GM19328 (cell line): ENCODE results near the gene SUPT3H.
"Not testable (repeated sequence)": the region's sequence is repeated elsewhere in the genome, so short reads cannot be mapped to it uniquely, and the experiment has no call there.

Experiments used
- ATAC-seq: cut with Tn5 transposase; IDR thresholded peaks from one replicate; pipeline ENCODE4 v1.9.1; 2021; ENCODE audit warnings: mild to moderate bottlenecking, moderate library complexity; ENCODE audit not compliant: unreplicated experiment

SUPT3H gene

DNA sequence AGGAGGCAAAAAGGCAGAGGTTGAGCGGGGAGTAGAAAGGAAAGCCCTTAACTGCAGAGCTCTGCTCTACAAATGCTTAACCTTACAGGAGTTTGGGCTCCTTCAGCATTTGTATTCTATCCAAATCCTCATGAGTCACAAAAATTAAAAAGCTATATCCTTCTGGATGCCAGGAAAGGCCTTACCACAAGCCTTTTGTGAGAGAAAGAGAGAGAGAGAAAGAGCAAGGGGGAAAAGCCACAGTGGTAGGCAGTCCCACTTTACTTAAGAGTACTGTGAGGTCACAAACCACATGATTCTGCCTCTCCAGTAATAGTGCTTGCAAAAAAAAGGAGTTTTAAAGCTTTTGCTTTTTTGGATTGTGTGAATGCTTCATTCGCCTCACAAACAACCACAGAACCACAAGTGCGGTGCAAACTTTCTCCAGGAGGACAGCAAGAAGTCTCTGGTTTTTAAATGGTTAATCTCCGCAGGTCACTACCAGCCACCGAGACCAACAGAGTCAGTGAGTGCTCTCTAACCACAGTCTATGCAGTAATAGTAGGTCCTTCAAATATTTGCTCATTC is 49.7 kb downstream of the SUPT3H start, which contains the start of gene RUNX2:
RUNX2 (plus strand) TSS at position 375 of the 567 bp plus-strand sequence. CDS start 397 bp downstream, outside the sequence.
- no peak for ATAC-seq

DNA sequence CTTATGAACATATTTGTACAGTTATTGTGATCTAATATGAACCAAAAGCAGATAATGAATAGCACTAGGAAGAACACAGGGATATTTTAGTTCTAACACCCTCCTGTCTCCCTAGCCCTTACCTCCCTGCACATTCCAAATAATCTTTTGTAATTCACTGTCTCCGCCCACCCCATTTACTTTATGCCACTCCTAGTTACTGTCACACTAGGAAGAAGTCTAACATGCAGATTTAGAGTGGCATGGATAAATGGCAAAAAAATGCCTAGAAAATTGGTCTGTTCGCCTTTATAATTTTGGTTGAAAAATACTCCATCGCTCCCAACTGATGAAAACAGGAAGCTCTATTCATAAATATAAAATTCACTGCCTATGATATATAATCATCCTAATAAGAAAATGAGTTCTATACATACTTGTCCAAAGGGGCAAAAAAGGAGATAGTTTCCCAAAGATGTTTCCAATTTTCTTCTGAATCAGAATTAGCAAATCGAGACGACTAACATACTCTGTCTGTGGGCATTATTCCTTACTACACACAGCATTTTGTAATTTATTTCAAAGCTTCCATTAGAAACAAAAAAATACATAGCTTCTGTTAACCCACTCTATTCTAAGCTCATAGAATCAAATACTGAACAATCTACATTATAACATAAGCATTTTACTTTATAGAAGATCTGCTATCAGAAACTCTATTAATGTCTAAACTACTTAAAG is 50.9 kb downstream of the SUPT3H start:
- ATAC-seq, result no peak

DNA sequence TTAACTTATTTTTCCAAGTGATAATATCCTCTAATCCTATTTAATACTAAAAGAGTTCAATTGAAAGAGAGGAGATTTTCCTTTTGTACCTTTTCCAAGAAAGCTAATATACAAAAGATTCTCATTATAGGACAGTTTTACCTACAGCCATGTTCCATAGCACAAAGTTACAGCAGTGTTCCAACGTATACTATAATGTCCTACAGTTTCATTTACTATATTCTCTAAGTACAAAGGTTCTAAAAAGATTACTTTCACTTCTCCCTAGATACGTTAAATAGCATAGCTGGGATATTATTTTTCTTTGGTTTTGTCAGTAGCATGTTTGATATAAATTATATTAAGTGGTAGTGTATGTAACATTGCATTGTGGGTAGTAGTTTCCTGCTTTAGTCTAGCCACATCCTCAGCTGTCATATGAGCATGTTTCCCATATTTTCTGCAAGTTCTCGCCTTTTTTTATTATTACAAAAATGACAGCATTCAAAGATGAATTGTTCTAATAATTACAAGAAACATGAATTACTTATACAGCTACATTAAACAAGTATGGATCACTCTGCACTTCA is 54.0 kb downstream of the SUPT3H start:
- no peak for ATAC-seq

DNA sequence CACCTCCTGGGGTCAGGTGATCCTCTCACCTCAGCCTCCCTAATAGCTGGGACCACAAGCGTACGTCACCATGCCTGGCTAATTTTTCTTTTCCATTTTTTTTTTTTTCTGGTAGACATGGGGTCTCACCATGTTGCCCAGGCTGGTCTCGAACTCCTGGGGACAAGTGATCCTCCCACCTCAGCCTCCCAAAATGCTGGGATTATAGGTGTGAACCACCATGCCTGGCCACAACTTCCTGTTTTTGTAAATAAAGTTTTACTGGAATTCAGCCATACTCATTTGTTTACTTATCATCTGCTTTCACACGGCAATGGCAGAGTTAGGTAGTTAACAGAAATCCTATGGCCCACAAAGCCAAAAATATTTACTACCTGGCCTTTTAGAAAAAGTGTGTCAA is 57.4 kb downstream of the SUPT3H start:
- ATAC-seq, result no peak

DNA sequence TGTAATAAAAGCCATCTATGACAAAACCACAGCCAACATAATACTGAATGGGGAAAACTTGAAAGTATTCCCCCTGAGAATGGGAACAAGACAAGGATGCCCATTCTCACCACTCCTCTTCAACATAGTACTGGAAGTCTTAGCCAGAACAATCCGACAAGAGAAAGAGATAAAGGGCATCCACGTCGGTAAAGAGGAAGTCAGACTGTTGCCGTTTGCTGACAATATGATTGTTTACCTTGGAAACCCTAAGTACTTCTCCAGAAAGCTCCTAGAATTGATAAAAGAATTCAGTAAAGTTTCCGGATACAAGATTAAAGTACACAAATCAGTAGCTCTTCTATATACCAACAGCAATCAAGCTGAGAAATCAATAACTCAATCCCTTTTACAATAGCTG is 63.6 kb downstream of the SUPT3H start:
- no peak for ATAC-seq

DNA sequence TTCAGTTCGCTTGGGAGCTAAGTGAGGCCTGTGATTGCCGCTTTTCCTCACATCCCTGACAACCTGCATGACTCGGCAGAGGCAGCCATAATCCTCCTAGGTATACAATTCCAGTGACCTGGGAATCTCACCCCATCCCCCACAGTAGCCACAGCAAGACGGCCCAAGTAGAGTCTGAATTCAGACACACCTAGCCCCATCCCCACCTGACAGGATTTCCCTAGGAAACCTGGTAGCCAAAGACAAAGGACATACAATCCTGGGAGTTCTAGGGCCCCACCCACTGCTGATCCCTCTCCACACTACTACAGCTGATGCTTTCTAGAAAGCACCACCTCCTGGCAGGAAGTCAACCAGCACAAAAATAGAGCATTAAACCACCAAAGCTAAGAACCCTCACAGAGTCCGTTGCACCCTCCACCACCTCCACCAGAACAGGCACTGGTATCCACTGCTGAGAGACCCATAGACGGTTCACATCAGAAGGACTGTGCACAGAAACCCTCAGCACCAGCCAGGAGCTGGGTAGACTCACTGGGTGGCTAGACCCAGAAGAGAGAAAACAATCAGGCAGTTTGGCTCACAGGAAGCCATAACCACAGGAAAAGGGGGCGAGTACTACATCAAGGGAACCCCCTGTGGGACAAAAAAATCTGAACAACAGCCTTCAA is 67.5 kb downstream of the SUPT3H start:
- ATAC-seq, result no peak

DNA sequence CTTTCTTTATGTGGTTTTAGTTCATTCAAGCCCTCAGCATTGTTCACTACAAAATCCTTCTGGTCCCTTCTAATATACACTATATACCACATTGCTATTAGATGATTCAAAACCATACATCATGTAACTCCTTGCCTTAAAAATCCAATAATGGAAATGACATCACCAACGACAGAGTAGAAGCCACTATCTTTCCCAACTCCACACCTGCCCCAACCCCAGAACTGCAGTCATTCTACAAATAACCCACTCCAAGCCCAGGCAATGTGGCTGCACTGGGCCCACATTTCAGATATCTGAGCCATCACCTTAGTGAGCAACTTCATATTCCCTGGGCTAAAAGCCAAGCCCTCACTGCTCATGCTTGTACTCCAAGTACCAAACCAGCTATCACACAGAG is 72.2 kb downstream of the SUPT3H start:
- ATAC-seq, result no peak

DNA sequence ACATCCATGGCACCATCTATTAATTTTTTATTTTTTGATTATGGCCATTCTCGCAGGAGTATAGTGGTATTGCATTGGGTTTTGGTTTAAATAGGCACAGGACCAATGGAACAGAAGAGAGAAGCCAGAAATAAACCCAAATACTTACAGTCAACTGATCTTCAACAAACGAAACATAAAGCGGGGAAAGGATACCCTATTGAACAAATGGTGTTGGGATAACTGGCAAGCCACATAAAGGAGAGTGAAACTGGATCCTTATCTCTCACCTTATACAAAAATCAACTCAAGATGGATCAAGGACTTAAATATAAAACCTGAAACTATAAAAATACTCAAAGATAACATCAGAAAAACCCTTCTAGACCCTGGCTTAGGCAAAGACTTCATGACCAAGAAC is 74.9 kb downstream of the SUPT3H start:
- ATAC-seq, result no peak

DNA sequence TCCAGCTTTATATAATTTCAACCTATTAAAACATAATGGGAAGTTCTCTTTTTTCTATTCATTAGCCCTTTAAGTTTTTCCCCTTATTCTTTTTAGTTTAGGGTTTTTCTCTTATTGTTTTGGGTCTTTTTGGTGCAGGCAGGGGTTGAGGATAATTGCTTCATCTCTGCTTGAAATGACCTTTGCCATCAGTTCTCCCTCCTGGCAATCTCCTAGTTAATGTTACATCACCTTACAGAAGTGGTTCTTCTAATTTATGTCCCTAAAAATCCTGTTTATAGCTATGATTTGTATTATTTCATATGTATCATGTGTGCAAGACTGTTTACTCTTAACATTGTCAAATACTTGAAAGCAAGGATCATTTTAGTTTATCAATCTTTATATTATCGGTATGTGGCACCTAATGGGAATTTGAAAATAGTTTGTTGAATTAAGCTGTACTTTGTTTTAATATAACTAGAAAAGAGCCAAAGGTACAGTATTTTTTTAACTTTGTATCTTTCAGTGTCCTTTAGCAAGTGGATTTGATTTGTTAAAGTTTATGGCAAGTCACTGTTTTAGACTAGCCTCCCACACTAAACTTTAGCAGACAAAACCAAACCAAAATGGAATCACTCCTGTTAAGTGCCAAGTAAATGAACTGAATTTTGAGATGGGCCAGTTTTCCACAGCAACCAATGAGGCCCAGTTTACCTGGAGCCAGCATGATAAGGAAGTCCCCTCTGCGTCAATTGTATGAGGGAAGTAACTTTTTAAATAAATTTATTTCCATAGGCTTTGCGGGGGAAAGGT is 76.2 kb downstream of the SUPT3H start:
- ATAC-seq, result no peak

DNA sequence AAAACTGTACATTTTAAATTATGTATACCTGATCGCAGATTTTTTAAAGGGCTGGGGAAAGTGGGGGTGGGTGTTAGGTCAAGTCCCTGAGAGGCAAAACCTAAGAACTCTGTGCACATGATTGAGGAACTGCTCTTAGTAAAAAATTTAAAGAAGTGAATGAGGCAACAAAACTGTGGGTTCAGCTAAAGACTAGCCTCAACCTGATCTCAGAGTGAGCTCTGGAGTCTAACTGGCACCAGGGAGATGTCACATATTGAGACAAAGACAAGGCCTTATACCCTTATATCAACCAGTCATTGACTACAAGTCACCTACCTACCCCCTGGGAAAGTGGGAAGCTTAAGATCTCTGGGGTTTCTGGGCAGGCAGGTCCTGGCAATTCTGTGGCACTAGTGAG is 77.0 kb downstream of the SUPT3H start:
- no peak for ATAC-seq

DNA sequence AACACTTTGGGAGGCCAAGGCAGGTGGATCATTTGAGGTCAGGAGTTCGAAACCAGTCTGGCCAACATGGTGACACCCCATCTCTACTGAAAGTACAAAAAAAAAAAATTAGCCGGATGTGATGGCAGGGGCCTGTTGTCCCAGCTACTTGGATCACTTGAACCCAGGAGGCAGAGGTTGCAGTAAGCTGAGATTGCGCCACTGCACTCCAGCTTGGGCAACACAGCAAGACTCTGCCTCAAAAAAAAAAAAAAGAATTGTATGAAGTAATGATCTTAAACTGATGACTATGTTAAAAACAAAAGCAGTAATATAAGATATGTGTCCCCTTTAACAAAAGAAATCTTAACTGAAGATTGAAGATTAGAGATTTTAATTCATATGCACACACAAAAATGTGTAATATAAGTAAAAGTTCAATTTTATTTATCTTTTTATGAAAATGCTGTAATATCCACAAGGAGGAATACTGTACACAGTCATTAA is 78.6 kb downstream of the SUPT3H start:
- no peak for ATAC-seq

DNA sequence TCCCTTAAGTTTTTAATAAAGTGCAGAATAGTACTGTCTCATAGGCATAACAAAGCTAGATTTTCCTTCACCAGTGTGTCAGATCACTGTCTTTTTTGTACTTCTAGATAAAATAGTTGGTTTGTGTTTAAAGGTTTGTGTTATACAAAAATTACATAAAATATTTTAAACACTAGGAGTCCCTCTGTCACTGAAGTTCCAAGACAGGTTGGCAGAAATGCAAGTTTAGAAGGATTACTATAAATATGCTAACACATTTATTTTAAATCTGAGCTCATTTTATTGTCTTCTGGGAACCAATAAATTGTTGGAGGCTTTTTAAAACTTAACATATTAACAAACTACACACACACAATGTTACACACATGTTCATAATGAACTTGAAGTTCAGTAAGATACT is 80.4 kb downstream of the SUPT3H start:
- no peak for ATAC-seq

DNA sequence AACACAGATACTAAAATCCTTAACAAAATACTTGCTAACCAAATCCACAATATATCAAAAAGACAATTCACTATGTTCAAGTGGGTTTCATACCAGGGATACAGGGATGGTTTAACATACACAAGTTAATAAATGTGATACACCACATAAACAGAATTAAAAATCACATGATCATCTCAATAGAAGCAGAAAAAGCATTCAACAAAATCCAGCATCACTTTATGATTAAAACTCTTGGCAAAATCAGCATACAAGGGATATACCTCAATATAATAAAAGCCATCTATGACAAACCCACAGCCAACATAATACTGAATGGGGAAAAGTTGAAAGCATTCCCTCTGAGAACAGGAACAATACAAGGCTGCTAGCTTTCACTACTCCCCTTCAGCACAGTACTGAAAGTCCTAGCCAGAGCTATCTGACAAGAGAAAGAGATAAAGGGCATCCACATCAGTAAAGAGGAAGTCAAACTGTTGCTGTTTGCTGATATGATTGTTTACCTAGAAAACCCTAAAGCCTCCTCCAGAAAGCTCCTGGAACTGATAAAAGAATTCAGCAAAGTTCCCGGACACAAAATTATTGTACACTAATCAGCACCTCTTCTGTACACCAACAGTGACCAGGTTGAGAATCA is 83.6 kb downstream of the SUPT3H start:
- not testable (repeated sequence) for ATAC-seq

DNA sequence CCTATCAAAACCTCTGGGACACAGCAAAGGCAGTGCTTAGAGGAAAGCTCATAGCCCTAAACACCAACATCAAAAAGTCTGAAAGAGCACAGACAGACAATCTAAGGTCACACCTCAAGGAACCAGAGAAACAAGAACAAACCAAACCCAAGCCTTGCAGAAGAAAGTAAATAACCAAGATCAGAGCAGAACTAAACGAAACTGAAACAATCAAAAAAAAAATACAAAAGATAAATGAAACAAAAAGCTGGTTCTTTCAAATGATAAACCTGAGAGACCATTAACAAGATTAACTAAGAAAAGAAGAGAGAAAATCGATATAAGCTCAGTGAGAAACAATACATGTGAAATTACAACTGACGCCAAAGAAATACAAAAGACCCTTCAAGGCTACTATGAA is 84.4 kb downstream of the SUPT3H start:
- ATAC-seq, result no peak

DNA sequence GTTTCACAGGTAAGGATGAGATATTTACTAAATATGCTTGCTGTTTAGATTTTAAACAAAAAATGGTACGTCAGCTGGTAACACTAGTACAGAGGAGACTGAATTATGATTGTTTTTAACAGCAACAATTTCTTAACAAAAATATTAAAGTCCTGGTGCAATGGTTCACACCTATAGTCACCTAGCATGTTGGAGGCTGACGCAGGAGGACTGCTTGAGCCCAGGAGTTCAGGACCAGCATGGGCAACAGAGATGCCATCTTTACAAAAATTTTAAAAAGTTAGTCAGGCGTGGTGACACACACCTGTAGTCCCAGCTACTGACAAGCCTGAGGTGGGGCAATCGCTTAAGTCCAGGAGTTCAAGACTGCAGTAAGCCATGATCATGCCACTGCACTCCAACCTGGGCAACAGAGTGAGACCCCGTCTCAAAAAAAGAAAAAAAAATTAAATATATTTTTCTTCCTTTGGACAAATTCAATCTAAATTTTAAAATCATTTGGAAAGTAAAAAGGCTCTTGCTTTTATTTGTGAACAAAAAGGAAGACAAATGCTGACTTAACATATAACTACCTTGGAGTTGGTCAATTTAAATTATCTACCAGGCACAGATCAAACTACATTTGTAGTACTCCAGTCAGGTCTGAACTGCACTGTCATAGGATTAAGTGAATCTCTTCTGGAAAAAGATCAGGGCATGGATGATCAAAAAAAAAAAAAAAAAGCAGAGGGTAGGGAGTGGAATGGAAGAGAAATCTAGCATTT is 87.8 kb downstream of the SUPT3H start:
- no peak for ATAC-seq

DNA sequence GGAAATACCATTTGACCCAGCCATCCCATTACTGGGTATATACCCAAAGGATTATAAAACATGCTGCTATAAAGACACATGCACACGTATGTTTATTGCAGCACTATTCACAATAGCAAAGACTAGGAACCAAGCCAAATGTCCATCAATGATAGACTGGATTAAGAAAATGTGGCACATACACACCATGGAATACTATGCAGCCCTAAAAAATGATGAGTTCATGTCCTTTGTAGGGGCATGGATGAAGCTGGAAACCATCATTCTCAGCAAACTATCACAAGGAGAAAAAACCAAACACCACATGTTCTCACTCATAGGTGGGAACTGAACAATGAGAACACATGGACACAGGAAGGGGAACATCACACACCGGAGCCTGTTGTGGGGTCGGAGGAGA is 91.0 kb downstream of the SUPT3H start:
- ATAC-seq, result not testable (repeated sequence)

DNA sequence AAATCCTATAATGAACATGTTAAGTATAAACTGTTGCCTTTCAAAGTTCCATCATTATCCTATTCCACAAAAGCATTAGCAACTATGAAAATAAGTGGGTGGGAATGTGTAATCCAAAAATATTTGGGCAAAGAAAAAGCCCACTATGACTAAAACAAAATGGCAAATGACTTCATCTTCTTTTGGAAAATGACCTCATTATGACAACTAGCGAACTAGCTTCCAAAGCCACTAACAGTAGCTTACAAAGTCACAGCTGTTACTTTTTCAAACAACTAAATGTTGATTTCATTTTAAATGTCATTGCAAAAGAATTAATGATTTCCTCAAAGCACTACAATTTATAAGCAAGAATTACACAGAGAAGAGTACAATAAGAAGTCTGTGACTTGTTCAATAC is 99.4 kb downstream of the SUPT3H start:
- ATAC-seq, result no peak

DNA sequence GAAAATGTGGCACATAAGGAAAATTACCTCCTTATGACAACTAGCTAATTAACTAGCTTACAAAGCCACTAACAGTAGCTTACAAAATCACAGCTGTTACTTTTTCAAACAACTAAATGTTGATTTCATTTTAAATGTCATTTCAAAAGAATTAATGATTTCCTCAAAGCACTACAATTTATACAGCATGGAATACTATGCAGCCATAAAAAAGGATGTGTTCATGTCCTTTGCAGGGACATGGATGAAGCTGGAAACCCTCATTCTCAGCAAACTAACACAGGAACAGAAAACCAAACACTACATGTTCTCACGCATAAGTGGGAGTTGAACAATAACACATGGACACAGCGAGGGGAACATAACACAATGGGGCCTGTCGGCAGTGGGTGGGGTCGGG is 100.0 kb downstream of the SUPT3H start:
- ATAC-seq, result not testable (repeated sequence)

DNA sequence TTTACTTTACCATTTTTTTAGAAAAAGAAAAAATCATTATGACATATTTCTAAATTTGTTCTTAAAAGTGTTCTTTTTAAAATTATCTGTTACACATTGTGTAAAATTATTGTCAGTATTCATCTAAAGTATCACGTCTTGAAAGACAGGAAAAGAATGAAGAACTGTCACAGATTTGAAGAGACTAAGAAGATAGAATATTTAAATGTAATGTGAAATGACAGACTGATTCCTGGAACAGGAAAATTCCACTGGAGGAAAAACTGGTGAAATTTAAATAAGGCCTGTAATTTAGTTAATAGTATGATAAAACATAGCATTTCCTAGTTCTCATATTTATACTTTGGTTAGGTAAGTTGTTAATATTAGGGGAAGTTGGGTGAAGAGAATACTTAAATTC is 102.4 kb downstream of the SUPT3H start:
- no peak for ATAC-seq

DNA sequence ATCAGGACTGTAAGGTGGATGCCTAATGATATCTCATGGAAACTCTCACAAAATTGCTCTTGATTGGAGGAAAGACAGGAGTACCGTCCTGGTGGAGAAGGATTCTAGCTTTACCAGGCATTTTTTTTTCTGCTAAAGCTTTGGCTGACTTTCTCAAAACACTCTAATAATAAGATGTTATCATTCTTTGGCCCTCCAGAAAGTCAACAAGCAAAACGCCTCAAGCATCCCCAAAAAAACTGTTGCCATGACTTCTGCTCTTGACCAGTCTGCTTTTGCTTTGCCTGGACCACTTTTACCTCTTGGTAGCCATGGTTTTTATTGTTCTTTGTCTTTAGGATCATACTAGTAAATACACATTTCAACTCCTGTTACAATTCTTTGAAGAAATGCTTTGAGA is 105.1 kb downstream of the SUPT3H start:
- no peak for ATAC-seq
